HG03460 (cell line): ENCODE measurements around the gene VEGFD.
A peak's percentile ranks its signal among the peaks of the same experiment; 100 is the strongest.

Experiments used
- ATAC-seq: cut with Tn5 transposase; IDR thresholded peaks from one replicate; pipeline ENCODE4 v1.9.1; 2021; ENCODE audit not compliant: unreplicated experiment

Gene VEGFD

DNA sequence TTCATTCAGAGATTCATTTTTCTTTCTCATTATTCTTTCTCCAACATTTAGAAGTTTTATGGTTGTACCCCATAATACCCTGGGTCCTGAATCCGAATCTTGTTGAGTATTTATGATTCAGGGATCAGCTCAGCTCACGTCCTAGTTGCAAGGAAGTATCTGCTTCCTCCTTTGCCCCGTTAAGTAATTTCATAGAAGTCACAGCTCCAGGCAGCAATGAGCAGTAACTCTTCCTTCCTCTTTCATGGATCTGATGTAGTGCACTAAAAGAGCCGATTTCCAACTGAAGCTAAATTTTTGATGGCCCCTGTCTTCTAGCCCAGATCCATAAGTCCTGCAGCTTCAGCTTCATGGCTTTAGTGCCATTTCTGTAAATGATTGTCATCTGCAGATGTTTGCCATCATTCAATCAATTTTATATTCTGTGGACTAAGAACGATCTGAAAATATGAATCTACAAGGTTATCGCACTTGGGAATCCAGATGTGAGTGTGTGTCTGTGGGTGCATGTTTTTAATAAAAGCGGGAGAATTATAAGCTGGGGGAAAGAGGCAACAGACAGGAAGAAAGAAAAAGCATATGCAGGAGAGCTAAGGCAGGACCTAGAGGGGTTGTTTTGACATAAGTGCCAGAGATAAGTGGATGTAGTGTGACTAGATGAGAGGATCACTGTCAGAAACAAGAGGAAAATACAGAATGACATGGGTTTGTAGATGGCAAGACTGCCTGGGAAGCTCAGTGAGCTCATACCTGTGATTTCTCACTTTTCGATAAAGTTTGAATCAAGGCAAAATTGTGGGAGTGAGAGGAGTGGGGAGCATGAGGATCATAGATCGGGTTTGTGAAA, 17.5 kb downstream of the VEGFD start:
- ATAC-seq = no peak

DNA sequence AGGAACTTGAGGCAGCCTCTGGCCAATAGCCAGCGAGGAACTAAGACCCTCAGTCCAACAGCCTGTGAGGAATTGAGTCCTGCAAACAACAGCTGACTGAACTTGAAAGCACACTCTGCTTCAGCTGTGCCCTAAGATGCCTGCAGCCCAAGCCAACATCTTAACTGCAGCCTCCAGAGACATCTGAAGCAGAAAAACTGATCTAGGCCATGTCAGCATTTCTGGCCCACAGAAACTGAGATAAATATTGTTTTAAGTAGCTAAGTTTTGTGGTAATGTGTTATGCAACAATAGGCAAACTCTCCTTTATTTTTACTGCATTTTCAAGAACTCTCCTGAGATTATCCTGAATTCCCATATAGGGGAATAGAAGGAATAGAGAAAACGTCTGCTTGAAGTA, 24.5 kb downstream of the VEGFD start:
- no peak for ATAC-seq

DNA sequence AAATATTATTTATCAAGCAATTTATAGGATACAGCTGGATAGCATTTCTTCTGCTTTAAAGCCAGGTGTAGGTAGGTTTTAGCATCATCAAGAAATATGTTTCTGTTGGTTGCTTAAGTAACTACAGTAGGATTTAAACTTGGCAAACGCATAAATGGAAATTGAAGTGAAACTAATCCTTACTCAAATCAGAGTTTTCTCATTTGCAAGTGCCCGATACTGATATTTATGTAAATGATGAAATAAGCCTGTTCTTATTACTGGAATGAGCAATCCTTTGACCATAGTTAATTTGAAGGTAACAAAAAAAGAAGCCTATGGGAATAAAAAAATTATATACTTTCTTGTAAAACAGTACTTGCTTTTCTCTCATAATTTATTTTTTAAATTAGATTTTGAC, 25.7 kb downstream of the VEGFD start:
- no peak for ATAC-seq

DNA sequence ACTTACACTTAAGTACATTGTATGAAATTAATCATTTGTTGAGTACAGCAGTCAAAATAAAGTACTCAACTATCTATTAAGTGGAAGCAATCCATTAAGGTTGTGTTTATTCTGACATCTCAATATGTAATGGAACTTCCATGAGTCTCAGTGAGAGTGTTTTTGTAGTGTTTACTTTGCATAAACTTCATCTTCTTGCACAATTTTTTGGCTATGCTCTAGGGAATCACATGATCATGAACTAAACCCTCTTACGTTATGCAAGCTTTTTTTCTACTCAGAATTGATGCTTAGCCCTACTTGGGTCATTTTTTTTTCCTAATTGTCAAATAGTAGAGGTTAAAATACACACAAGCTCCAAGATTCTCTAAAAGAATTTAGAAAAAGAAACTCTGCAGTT, 27.8 kb downstream of the VEGFD start:
- no peak for ATAC-seq

DNA sequence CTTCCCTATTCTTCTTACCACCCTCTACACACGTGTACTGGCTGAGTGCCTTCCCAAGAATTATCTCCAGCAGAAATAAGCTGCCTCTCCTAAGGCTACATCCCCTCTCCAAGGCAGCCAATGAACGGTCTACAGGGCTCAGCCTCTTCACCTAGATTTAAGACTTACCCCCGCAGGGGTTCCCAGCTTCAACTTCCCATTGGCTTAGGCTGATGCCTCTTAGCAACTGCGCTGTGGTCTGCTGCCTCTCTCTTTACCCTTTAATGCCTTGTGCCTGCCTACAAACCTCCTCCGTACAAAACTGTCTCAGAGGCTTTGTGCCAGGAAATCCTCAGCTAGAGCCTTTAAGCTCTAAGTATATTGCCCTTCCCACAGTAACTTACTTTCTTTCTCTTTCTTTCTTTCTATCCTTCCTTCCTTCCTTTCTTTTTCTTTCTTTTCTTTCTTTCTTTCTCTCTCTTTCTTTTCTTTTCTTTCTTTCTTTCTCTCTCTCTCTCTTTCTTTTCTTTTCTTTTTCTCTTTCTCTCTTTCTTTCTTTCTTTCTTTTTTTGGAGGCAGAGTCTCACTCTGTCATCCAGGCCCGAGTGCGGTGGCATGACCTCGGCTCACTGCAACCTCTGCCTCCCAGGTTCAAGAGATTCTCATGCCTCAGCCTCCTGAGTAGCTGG, 33.8 kb downstream of the VEGFD start:
- no peak for ATAC-seq

DNA sequence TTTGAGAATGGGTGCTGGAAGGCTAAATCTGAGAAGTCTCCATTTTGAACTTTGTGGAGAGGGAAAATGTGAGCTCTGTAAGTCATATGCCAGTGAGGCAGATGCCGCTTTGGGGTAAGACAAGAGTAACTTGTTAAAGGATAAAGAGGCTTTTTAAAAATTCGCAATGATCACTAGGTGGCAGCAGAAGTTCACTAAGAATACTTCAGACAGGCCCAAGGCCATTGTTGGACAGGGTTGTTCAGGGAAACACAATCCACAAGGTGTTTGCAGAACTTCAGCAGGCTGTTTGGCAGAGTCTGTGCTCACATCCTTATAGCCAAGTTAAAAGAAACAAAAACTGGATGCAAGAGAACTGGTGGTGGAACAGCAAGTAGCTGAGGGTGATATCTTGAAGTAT, 35.2 kb downstream of the VEGFD start:
- ATAC-seq = no peak

DNA sequence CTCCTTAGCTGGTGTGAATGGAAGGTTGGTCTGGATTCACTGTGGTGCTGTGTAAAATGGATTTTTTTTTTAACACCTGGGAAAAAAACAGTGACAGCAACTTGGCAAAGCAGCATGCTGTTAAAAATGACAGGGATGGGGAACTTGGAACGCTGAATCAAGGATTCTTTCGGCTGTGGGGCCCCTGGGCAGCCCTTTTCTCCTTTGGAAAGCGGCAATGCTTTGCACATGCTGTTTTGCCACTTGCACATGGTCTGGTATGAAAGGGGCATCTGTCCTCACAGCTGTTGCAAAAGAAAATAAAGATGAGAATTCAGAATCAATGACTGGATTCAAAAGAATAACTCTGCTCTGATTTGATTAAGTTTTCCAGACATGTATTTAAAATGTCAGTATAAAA, 38.2 kb downstream of the VEGFD start:
- no peak for ATAC-seq

DNA sequence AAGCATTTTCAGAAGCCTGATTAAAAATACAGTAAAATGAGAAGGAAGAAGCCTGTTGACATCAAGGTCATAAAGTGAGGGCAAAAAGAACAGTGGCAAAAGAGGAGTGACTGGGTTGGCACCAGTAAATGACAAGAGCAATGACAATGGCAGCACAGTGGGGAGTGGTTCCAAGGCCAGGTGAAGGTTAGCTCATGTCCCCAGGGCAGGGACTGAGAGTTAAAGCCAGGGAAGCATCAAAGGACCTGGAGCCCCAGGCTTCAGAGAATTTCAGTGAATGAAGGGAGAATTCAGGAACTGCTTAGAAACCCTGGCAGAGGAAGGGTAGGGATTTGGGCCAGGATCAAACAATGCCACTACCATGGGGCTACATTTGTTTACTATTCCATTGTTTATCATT, 40.1 kb downstream of the VEGFD start:
- ATAC-seq = no peak

DNA sequence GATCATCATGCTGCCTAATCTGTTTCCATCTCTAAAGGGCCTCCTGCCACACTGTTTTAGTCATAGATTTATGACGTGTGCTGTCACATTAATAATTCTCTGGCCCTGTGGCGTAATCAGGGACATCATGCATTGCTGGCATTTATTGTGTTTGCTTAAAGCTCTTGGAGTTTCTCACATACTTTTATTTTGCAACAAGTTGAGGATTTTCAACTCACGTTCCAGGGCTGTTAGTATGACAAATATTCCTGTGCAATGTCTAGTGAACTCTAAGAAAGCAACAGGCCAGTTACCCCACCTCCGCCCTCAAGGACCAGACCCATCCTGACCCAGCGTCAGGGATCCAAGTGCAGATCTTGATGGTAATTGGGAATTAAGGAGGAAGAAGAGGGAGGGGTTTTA, 41.1 kb downstream of the VEGFD start:
- no peak for ATAC-seq

DNA sequence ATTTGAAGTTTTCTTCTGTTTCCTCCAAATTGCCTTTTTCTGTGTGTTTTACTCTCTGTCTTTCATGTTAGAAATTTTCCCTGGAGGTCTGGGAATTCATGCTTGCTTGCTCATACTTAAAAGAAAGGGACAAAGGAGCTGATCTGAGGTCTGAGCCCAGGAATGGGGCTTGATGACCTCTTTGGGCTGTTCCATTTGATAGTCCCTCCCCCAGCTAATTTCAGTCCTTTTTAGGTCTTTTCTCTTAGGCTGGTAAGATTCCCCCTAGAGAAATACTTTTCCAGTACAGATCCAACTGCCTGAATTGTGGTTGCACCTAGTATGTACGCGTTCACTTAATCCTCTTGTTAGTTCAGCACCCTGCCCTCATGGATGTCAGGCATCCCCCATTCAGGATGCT, 43.3 kb downstream of the VEGFD start:
- ATAC-seq = no peak

DNA sequence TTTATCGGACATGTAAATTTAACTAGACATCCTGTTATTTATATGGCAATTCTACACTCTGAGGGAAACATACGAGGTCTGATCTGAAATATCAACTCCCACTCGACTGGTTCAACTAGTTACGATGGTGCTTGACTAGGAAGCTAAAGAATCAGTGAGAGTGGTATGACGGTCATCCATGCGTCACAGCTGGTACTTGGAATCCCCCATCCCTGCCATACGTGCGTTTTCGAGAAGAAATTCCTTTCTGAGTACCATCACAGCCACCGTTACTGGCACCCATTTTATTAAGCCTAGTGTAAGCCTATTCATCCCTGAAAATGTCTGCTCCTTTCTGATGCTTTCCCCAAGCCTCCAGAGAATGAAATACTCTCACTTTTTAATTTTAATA, 48.2 kb downstream of the VEGFD start:
- ATAC-seq = no peak

DNA sequence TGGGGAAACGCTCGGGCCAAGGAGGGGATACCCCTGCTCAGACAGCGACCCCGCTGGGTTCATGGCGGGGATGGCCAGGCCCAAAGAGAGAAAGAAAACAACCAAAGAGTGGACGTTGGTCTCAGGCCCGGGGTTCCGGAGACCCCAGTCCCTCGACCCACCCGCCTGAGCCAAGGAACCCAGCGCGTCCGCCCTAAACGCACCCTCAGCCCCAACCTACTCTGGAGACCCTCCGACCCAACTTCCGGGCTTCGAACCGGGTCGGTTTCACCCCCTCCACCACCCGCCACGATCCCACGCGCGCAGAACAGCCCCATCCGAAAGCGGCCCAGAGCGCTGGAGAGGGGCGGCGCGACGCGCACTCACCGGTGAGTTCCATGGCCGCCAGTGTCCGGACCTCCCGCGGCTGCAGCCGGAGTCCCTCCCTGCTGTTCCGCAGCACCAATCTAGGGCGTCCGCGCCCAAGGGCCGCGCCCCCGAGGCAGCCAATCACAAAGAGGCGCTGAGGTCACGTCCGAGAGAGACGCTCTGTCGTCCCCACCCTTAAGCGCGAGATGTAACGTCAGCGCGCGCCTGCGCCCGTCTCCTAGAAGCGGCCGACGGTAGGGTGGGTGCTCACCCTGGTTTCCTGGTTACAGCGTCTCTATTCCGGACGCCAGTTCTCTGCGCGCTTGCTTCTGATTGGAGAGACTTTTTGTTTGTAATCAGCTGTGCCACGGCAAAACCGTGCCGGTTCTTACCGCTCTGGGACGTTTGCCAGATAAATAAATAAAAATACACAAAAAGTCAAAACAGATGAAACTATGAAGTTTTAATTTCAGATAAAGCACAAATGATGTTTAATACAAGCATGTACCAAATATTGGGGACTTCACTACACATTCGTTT, 48.8 kb downstream of the VEGFD start, which contains the start of gene PIGA:
Gene PIGA, minus strand, starts transcription at position 389 of the 888 bp plus-strand sequence. CDS start 3,593 bp downstream, outside the sequence.
- ATAC-seq = peak; percentile 98

DNA sequence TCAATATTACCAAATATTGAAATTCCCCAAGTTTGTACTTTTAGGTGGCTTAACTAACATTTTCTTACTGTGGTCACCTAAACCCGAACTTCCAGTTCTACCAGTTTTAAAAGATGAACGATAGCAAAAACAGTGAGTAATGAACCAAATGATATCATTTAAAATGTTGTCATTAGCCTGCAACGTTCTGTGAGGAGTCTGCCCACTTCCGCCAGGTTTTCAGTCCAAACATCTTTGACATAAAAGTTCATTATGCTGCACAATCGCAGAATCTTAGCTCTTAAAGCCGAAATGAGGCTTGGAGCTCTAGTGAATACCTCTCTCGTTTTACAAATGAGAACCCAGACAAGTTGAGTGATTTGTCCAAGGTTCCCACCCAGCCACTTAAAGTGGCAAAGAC, 49.7 kb downstream of the VEGFD start:
- no peak for ATAC-seq

DNA sequence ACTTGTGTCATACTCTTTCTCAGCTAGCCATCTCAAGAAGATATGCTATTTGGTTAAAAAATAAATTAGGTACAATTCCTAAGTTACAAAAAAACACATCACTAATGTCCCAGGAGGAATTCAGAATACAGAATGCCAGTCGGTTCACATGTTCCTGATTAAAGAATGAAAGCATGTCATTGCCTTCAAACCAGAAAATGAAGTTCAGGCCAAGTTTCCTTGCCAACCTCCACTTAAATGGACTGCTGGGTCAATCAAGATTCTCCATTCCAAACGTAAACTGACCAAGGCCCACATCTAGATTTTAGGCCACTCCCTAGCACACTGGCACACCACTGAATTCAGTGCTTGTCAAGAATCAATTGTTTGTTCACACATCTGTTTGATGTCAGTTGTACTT, 55.4 kb downstream of the VEGFD start:
- no peak for ATAC-seq

DNA sequence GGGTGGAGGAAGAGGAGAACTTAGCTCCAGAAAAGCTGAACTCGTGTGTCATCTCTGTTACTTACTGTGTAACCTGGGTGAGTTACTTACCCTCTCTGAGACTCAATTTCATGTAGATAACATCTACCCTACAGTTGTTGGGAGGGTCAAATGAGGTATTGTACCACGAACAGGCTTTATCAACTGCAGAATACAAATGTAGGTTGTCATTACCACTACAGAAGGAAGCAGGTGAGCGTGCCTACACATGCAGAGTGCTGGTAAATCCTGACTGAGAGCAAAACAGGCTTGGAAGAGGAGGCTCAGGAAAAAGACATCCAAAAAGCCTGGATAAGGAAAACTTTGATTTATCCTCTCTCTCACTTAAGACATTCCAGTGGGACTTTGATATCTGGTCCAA, 56.1 kb downstream of the VEGFD start:
- ATAC-seq = no peak

DNA sequence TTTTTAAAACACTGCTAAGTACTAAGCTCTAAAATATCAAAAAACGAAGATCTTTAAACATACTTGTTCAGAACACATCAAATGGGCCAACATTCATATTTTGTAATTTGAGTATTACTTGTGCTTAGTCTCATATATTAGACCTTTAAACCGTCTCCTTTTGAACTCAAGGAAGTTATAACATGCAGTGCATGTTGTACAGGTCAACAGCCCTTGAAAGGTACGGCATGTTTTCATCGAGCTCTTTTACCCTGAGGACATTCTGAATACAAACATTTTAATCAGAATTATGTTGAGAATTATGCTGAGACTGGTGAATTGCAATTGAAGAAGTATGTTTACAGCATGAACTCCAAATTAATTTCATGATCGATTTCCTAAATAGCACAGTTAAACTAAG, 61.7 kb downstream of the VEGFD start:
- ATAC-seq = no peak

DNA sequence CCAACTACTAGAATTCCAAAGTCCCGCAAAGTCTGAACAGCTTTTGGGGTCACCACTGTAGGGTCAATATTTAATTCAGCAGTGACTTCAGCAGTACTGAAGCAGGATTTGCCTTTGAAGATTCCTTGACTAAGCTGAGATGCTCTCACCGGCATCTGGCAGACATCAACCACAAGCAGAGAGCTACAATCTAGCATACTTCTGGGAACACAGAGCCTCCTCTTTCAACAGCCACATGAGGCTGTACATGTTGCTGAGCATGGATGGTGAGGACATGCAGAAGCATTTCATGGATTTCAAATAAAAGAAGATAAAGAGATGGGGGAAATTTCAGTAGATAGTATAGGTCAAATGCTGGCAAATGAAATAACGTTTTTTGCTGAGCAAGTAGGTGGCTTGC, 62.1 kb downstream of the VEGFD start:
- ATAC-seq = no peak

DNA sequence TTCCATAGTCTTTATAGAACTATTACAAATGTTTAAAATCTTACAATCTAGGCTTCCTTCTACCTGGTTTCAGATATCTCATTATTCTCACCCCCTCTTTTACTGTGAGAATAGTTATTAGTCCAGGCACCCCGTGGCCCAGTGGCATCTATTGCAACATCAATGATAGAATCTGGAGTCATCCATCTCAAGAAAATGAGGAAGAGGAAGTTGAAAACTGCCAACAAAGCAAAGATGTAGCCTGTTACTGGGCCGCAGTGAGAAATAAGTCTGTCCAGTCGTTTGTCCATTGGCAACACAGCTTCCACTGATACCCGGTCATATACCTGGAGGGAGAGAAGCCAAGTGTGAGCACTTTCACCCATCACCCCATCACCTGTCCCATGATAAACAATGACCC, 62.8 kb downstream of the VEGFD start:
- no peak for ATAC-seq

DNA sequence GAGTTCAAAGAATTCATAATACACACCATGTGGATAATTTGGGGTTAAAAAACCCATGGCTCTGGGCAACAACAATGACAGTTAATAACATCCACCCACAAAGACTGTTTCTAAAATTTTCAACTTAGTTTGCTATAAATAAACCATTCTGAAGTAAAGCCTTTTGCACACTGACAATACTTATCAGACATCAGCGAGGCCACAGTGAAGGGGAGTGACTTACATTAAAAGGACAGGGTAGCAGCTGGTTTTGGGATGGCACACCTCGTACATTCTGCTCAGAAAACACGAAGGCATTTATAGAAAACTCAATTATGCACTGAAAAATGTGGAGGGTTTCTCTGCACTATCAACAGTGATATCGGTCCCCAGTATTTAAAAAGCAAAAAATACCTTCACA, 63.9 kb downstream of the VEGFD start:
- no peak for ATAC-seq

DNA sequence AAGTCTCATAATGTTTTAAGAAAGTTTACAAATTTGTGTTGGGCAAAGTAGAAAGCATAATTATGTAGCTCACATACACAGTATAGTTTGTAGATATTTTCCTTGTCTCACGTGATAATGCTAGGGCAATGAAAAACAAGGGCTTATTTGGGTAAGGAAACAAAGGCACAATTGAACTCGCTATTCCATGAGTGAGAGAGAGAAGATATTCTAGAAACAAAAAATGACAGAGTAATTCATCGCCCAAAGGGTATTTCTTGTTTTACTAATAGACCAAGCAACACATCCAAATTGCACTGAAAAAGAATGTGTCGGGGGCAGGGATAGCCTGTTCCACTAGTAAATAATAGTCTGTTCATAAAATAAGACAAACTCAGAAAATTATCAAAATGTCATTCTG, 65.1 kb downstream of the VEGFD start:
- no peak for ATAC-seq

DNA sequence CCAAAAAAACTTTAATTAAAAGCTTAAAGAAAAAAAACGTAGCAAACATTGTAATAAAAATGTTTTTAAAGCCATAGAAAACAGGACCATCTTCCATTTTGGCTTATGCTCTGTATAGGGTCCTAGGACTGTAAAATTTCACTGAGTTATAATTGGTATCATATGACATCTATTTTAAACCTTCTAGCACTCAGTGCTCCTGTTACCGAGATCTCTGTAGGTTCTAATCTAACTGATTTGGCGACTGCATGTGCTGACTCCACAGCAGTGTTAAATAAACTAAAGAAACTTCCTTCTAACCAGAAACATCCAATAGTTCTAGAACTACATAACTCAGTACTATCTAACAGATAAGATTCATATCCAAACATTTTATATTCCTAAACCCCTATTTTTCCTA, 68.7 kb downstream of the VEGFD start, which contains the start of gene ASB11:
Gene ASB11, minus strand, starts transcription at position 132 of the 400 bp plus-strand sequence. Its CDS starts 35 bp downstream, at position 97.
- no peak for ATAC-seq
